ENCODE results near the gene PPM1L.

GRCh38 chr3:160982491-160982890, 226.5 kb downstream of the PPM1L start:
- TF ChIP-seq CTCF (IDR thresholded peaks at IDR 0.05), result no peak
- TF ChIP-seq POLR2AphosphoS5 (IDR thresholded peaks at IDR 0.05; ENCODE audit: insufficient read depth in 1 of 2, low read depth in 1 of 2), result no peak

All from vagina (tissue), 2 donors.